CD4-positive, alpha-beta T cell treated with Interleukin-4 for 1 hour (primary cell): Measurements from ENCODE around the gene TNFRSF9.
"Not testable (repeated sequence)": the region's sequence is repeated elsewhere in the genome, so short reads cannot be mapped to it uniquely, and the experiment has no call there.

Experiments
- DNase-seq, 2 donors: peaks; one replicate each; pipeline ENCODE4 v3.0.0-alpha.2; 2020 to 2022

The TNFRSF9 gene

GRCh38 chr1:7960867-7961215 is 20.2 kb upstream of the TNFRSF9 start:
- DNase-seq: no peak

- no peak for DNase-seq
Observed at GRCh38 chr1:7960165-7960564, 19.5 kb upstream of the TNFRSF9 start.

DNA sequence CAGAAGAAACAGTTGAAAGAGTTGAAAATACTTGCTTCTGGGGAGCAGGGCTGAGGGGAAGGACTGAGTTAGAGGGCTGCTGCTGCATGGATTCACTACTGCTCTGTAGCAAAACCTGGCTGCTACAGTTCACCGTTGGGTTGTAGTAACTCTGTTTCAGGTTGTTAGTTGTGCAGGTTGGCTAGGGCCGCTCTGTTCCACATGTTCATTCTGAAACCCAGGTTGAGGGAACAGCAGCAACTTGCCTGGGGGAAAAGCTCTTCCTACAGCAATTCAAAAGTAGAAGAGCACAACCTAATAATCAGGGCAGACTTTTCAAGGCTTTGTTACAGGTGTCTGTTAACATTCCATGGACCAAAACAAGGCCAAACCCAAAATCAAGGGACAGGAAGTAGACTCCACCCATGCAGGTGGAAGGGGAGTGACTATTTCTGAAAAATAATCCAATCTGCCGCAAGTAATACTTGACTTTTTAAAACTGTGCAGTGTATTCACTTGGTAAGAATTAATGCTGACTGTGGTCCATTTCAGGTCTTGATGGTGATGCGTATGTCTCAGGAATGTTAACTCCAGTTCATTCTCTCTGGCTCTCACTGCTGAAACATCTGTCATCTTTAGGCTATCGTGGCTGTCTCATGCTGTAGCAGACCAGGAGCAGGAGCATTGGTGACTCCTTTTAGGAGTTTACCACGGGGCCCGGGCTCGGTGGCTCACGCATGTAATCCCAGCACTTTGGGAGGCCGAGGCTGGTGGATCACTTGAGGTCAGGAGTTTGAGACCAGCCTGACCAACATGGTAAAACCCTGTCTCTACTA is 15.8 kb upstream of the TNFRSF9 start:
- DNase-seq: no peak

DNA sequence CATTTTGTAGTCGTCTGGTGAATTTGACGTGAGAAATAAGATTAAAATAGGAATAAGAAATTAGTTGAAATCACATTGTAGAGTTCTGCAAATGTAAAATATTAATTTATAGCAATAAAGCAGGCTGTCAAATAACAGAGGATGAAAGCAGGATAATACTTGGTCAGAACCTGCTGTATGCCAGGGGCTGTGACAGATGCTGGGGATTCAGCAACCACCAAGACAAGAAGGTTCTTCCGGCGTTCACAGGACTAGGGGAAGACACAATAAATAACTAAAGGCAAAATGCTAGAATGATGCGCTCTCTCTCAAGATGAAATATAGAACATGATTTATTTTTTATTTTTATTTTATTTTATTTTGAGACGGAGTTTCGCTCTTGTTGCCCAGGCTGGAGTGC is 14.0 kb upstream of the TNFRSF9 start:
- no peak for DNase-seq

GRCh38 chr1:7953850-7954609 is 13.4 kb upstream of the TNFRSF9 start:
- peak; percentile 84 to 88 for DNase-seq

DNA sequence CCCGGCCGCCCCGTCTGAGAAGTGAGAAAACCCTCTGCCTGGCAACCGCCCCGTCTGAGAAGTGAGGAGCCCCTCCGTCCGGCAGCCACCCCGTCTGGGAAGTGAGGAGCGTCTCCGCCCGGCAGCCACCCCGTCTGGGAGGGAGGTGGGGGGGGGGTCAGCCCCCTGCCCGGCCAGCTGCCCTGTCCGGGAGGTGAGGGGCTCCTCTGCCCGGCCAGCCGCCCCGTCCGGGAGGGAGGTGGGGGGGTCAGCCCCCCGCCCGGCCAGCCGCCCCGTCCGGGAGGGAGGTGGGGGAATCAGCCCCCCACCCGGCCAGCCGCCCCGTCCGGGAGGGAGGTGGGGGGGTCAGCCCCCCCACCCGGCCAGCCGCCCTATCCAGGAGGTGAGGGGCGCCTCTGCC is 12.2 kb upstream of the TNFRSF9 start:
- DNase-seq: not testable (repeated sequence)

DNA sequence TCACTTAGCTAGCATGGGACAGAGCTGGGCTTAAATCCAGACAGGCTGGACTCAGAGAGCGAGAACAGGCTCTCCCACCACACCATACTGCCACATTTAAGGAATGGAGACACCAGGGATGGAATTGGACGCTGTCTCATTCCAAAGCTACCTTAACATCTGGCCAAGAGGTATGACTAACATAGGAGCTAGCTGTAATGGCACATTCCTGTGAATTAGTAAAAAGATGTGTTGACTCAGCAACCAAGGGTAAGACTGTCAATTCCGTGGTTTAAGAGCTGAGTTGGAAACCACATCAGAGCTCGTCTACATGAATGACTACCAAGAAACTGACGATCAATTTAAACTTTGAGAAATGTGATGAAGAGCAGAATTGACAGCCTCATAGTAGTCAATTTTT is 8.3 kb upstream of the TNFRSF9 start:
- DNase-seq: peak; percentile 43 to 82

DNA sequence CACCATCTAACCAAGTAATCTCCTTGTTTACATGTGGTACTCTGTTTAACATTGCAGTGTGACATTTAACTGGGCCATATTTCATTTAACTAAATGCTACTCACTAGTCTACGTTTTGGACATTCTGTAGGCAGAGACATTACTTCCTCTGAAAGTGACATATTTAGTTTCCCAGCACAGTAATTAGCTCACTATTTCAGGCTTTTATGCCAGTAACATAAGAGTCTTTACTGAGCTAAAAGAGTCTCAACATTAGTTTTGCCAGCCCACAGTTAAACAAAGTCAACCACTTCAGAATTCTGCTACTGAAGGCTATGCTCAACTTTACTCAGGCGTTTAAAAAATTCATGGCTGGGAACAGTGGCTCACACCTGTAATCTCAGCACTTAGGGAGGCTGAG is 2.6 kb upstream of the TNFRSF9 start:
- DNase-seq: no peak

DNA sequence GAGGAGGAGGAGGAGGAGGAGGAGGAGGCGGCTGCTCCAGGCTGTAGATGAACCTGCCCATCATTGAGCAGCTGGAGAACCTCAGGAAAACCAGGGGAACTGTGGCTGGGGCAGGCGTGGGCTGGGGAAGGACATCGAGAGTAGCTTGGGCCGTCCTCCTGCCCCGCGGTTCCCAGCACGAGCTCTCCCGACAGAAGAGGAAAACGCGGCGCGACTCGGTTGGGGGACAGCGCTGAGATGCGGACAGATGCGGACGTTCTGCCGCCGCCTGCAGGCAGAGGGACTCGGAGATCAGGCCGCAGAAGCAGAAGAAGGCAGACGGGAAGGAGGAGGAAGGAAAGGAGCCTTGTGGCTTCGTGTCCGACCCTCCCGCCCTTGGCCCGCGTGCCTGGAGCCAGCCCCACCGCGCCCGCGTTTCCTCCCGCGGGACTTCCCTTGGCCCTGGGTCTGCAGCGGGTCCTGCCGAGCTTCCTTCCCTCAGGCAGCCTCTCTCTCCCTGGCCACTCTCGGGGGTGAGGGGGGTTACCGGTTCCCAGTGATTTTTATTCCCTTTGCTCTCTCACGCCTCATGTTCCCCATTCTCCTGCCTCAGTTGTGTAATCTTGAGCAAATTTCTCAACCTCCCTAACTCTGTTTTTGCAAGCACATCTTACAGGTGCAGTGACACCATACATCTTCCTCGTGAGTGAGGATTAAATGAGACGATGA is 1.7 kb upstream of the TNFRSF9 start:
- peak; percentile 52 to 53 for DNase-seq

DNA sequence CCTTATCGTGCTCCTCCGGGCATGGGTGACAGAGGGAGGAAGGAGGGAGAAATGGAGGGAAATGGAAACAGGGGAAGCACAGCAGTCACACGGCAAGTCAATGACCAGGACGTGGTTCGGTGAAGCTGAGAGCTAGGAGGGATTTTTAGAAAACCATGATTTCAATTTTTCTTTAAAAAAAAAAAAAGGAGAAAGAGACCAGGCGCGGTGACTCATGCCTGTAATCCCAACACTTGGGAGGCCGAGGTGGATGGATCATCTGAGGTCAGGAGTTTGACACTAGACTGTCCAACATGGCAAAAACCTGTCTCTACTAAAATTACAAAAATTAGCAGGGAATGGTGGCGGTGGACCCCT is 776 bp upstream of the TNFRSF9 start:
- no peak for DNase-seq

DNA sequence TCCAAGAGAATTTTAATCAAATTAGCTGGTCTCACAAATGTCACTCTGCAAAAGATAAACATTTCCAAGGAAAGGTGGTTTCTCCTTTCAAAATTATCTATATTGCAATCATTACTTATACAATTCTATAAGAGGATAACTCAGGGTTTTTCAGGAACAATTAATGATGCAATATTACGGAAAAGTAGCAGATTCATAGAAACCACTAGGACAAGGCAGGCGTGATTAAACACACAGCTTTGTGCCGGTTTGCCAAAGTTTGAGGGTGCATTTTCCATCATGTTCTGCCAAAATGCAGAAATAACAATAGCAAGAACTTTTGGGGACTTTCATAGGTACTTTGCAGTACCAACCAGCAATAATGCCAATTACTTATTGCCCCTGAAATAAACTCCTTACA is 605 bp downstream of the TNFRSF9 start:
- no peak for DNase-seq

DNA sequence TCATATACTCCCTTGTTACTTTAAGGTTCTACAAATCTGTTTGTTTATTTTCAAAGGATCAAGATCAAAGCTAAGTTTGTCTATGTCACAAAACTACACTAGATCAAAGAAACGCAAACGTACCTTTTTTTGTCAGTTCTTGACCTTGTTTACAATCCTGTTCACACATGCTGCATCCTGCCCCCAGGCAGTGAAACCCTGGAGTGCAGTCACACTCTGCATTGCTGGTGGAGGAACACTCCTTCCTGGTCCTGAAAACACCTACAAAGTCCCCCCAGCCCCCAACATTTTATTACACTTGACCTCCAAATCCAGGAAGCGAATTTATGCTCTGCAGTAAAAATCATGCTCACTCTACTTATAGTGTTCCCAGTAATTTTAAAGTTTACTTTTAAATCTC is 2.6 kb downstream of the TNFRSF9 start:
- DNase-seq: no peak

GRCh38 chr1:7932524-7933138 is 8.0 kb downstream of the TNFRSF9 start:
- DNase-seq: no peak

- DNase-seq: no peak
Observed at GRCh38 chr1:7931446-7931812, 9.2 kb downstream of the TNFRSF9 start.

DNA sequence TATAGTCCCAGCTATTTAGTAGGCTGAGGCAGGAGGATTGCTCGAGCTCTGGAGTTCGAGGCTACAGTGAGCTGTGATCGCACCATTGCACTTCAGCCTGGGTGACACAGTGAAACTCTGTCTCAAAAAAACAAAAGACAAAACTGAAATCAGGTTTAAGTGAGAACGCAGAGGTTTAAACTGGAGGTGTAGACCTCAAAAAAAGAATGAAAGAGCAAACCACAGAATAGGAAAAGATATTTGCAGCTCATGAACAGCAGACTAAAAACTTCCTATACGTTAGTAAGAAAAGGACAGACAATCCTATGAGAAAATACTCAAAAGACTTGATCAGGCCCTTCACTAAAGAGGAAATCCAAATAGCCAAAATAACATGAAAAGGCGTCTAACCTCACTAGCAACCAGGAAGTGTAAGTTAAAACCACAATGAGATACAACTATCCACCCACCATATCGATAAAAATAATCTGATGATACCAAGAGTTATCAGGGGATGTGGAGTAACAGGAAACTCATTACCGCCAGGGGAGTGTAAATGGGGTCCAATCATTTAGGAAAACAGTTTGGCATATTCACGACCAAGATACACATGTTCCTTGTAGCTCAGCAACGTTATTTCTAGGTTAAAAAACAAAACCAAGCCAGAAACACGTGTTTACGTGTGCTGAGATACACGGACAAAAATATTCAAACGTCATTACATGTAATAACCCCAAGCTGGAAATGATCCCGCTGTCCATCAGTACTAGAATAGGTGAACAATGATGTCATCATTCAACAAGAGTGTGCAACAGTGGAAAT is 9.8 kb downstream of the TNFRSF9 start:
- peak; percentile 26 to 74 for DNase-seq

DNA sequence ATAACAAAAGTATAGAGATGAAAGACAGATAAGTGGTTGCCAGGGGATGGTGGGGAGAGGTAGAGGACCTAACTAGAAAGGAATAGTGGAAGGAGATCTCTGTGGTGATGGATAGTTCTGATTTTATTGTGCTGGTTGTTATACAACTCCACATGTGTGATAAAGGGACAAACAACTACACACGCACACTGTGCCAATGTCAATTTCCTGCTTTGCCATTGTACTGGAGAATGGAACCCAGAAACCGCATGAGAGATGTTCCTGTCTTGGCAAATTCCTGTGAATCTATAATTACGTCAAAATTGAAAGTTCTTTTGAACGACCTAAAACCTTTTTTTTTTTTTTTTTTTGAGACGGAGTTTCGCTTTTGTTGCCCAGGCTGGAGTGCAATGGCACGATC is 11.0 kb downstream of the TNFRSF9 start:
- DNase-seq: peak; percentile 42 to 78

GRCh38 chr1:7928247-7928646 is 12.4 kb downstream of the TNFRSF9 start:
- DNase-seq: no peak

GRCh38 chr1:7927061-7927460 is 13.6 kb downstream of the TNFRSF9 start:
- peak in 1 of 2 donors; percentile 25 for DNase-seq

DNA sequence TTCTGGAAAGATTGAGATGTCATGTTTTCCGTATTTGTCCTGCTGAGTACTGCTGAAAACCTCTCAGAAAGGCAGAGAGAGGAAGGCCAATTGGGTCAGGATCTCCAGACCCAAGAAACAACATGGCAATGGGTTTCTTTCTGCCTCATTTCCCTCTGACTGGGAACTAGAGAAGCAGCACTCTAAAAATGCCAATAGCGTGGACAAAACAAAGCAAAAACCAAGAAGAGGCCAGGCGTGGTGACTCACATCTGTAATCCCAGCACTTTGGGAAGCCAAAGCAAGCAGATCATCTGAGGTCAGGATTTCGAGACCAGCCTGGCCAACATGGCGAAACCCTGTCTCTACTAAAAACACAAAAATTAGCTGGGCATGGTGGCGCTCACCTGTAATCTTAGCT is 18.3 kb downstream of the TNFRSF9 start:
- DNase-seq: no peak

DNA sequence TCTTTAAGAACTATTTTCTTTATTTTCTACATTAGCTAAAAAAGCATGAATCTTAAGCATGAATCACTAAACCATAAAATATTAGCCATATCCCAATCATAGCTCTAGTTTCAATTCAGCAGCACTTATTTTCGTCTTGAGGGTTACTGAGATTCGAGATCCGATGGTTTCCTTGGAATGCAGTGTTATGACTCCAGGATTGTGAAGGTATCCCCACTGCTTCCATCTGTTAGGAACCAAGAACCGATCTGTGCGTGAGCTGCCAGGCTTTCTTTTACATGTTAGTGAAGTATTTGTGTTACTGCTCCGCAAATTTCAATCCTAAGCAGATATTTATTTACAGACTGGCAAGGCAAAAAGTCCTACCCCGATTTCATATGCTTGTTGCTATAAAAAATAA is 18.8 kb downstream of the TNFRSF9 start:
- DNase-seq: no peak

GRCh38 chr1:7919880-7920279 is 20.8 kb downstream of the TNFRSF9 start:
- DNase-seq: no peak

GRCh38 chr1:7917971-7918370 is 22.7 kb downstream of the TNFRSF9 start:
- DNase-seq: not testable (repeated sequence)

- no peak for DNase-seq
Observed at GRCh38 chr1:7916501-7916830, 24.2 kb downstream of the TNFRSF9 start.
